ENCODE measurements around the gene METTL5.

METTL5 gene

DNA sequence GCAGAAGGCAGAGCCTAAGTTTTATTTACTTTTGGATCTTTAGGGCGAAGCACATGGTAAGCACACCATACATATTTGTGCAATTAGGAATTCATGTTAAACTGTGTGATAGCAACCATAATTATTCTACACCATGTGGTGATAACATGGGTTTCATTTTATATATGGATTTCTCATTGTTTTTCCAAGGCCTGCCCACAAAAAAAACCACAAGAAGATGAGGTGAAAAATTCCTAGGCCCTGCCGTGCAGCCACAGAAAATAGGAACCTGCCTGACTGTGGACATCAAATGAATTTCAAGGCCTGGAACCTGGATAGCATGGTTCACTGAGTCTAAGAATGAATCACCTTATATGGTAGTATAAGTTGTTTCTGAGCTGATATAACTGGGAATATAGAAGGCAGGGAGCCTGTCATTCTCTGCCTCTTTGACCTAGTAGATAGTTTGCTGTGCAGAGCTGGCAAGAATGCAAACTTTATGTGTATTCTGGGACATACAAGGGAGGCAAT is 48.4 kb downstream of the METTL5 start:
- Histone ChIP-seq H3K4me1 (ENCODE audit: insufficient read depth, low read length) (no peaks in the 10 kb centered on the region), H3K9ac (ENCODE audit: low read depth, low read length) (no peak overlapping the region), H3K27me3 (ENCODE audit: insufficient read depth, low read length) (no peaks in the 10 kb centered on the region), H3K27ac (ENCODE audit: low read depth, low read length) (no peak overlapping the region), H3K9me3 (ENCODE audit: insufficient read depth, low read depth, low read length) (no peaks in the 10 kb centered on the region), H3K4me3 (ENCODE audit: low read length) (no peak overlapping the region), H3K36me3 (ENCODE audit: insufficient read depth, low read length) (no peaks in the 10 kb centered on the region; the same call in 1 of the 2 replicates)
- 83% methylated on average over 2 of the region's 2 CpGs for WGBS

DNA sequence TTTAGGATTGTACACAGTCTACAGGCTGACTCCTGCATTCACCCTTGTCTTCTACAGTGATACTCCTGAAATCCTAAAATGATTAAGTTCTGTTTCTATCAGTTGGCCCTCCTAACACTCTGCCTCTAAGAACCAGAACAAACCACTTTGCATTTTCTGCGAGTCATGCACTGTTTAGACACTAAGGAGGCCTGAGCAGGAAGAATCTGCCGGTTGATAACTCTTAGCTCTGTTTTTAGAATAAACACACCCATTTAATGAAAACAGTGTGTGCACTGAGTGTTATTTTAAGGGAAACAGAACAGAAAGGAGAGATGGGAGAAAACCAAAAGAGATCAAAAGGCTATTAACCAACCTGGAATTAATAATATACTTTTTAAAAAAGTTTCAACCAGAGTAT is 48.9 kb downstream of the METTL5 start:
- Histone ChIP-seq H3K9me3 (ENCODE audit: insufficient read depth, low read depth, low read length) (no peaks in the 10 kb centered on the region), H3K27me3 (ENCODE audit: insufficient read depth, low read length) (no peaks in the 10 kb centered on the region), H3K4me3 (ENCODE audit: low read length) (no peak overlapping the region), H3K9ac (ENCODE audit: low read depth, low read length) (no peak overlapping the region), H3K27ac (ENCODE audit: low read depth, low read length) (no peak overlapping the region), H3K4me1 (ENCODE audit: insufficient read depth, low read length) (no peaks in the 10 kb centered on the region), H3K36me3 (ENCODE audit: insufficient read depth, low read length) (no peaks in the 10 kb centered on the region; the same call in 1 of the 2 replicates)
- 83% methylated on average over 2 of the region's 2 CpGs for WGBS

GRCh38 chr2:169775354-169775753 is 49.4 kb downstream of the METTL5 start:
- H3K27ac ChIP-seq (ENCODE audit: low read depth, low read length) = no peak overlapping the region
- 94% methylated on average over 3 of the region's 3 CpGs for WGBS
- no peaks in the 10 kb centered on the region for H3K9me3 ChIP-seq (ENCODE audit: insufficient read depth, low read depth, low read length)
- no peaks in the 10 kb centered on the region for H3K4me1 ChIP-seq (ENCODE audit: insufficient read depth, low read length)
- no peak overlapping the region for H3K4me3 ChIP-seq (ENCODE audit: low read length)
- H3K9ac ChIP-seq (ENCODE audit: low read depth, low read length) = no peak overlapping the region
- no peaks in the 10 kb centered on the region for H3K27me3 ChIP-seq (ENCODE audit: insufficient read depth, low read length)
- H3K36me3 ChIP-seq (ENCODE audit: insufficient read depth, low read length) = no peaks in the 10 kb centered on the region; the same call in 1 of the 2 replicates

- Histone ChIP-seq H3K9ac (ENCODE audit: low read depth, low read length) (no peak overlapping the region), H3K36me3 (ENCODE audit: insufficient read depth, low read length) (no peaks in the 10 kb centered on the region; the same call in 1 of the 2 replicates), H3K4me1 (ENCODE audit: insufficient read depth, low read length) (no peaks in the 10 kb centered on the region), H3K9me3 (ENCODE audit: insufficient read depth, low read depth, low read length) (no peaks in the 10 kb centered on the region), H3K27me3 (ENCODE audit: insufficient read depth, low read length) (no peaks in the 10 kb centered on the region), H3K4me3 (ENCODE audit: low read length) (no peak overlapping the region), H3K27ac (ENCODE audit: low read depth, low read length) (no peak overlapping the region)
- 100% methylated on average over 1 of the region's 2 CpGs for WGBS
These were observed 52.1 kb downstream of the METTL5 start for GRCh38 chr2:169772651-169773050.

GRCh38 chr2:169771612-169772011 is 53.1 kb downstream of the METTL5 start:
- Histone ChIP-seq H3K36me3 (ENCODE audit: insufficient read depth, low read length) (no peaks in the 10 kb centered on the region; the same call in 1 of the 2 replicates), H3K27ac (ENCODE audit: low read depth, low read length) (no peak overlapping the region), H3K4me1 (ENCODE audit: insufficient read depth, low read length) (no peaks in the 10 kb centered on the region), H3K4me3 (ENCODE audit: low read length) (no peak overlapping the region), H3K9me3 (ENCODE audit: insufficient read depth, low read depth, low read length) (no peaks in the 10 kb centered on the region), H3K9ac (ENCODE audit: low read depth, low read length) (no peak overlapping the region), H3K27me3 (ENCODE audit: insufficient read depth, low read length) (no peaks in the 10 kb centered on the region)
- 93% methylated on average over 2 of the region's 2 CpGs for WGBS

- H3K9me3 ChIP-seq (ENCODE audit: insufficient read depth, low read depth, low read length) = no peaks in the 10 kb centered on the region
- no peak overlapping the region for H3K9ac ChIP-seq (ENCODE audit: low read depth, low read length)
- 96% methylated on average over 5 of the region's 5 CpGs for WGBS
- no peak overlapping the region for H3K27ac ChIP-seq (ENCODE audit: low read depth, low read length)
- H3K36me3 ChIP-seq (ENCODE audit: insufficient read depth, low read length) = no peaks in the 10 kb centered on the region; the same call in 1 of the 2 replicates
- no peaks in the 10 kb centered on the region for H3K4me1 ChIP-seq (ENCODE audit: insufficient read depth, low read length)
- no peaks in the 10 kb centered on the region for H3K27me3 ChIP-seq (ENCODE audit: insufficient read depth, low read length)
- H3K4me3 ChIP-seq (ENCODE audit: low read length) = no peak overlapping the region
These were observed 53.7 kb downstream of the METTL5 start for GRCh38 chr2:169771021-169771420.

DNA sequence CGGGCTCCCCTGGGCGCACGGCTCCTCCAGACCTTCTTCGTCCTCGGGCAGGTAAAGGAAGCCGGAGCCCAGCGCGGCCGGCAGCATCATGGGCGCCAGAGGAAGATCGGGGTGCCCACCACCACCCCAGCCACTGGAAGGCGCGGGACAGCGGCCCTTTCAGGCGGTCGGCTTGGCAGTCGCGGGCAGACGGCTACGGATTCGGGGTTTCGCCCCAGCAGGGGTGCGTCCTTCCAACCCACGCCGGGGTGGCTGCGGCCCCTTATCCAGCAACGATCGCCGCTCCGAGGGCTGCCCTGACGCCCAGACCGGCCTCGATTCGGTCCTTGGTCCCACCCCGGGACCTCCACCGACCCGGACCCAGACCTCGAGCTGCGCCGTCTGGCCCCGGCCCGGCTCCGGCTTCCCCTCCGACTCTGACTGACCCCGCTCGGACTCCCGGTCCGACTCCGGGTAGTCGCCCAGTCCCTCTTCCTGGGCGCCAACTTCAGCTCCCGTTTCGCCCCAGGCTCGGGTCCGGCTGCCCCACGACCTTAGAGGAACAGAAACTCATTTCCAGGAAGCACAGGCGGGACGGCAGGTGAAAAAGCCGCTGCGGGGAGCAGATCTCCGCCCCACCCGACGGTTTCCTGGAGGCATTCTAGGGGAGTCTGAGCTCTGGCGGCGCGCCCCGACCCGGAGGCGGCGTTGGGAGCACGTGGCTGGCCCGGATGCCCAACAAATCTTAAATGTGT is 56.3 kb downstream of the METTL5 start:
- H3K27ac ChIP-seq (ENCODE audit: low read depth, low read length) = no peak overlapping the region
- no peaks in the 10 kb centered on the region for H3K27me3 ChIP-seq (ENCODE audit: insufficient read depth, low read length)
- H3K9ac ChIP-seq (ENCODE audit: low read depth, low read length) = no peak overlapping the region
- H3K36me3 ChIP-seq (ENCODE audit: insufficient read depth, low read length) = no peaks in the 10 kb centered on the region
- H3K9me3 ChIP-seq (ENCODE audit: insufficient read depth, low read depth, low read length) = no peaks in the 10 kb centered on the region
- H3K4me1 ChIP-seq (ENCODE audit: insufficient read depth, low read length) = no peaks in the 10 kb centered on the region
- 96% methylated on average over 72 of the region's 72 CpGs for WGBS
- H3K4me3 ChIP-seq (ENCODE audit: low read length) = no peak overlapping the region

DNA sequence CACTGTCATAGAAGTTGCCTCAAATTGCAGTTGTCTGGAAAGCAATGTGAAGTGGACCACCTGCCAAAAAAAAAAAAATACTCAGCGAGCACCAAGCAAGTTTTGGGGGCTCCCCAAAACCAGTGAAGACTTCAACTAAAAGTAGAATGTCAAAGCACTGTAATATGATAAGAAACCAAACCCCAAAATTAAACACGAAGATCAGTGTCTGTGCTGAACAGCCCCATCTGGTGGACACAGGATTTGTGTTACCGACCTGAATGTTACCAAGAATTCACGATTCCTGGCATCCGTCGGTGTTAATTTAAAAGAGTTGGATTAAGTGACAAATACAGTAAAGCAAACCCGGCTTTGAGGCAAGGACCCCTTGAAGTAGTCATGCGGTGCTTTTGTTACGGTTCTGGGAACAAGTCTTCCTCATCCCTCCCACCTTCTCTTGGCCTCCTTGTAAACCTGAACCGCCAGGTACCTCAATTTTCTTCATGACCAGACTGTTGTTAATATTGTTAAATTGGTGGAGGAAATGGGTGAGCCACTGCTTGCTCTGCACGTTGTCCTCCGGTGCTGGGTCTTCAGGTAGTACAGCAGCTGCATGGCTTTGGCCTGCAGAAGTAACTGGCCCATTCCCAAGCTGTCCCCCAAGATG is 57.3 kb downstream of the METTL5 start:
- Histone ChIP-seq H3K27me3 (ENCODE audit: insufficient read depth, low read length) (no peaks in the 10 kb centered on the region), H3K9ac (ENCODE audit: low read depth, low read length) (no peak overlapping the region), H3K4me3 (ENCODE audit: low read length) (no peak overlapping the region), H3K9me3 (ENCODE audit: insufficient read depth, low read depth, low read length) (no peaks in the 10 kb centered on the region), H3K36me3 (ENCODE audit: insufficient read depth, low read length) (no peaks in the 10 kb centered on the region), H3K4me1 (ENCODE audit: insufficient read depth, low read length) (no peaks in the 10 kb centered on the region), H3K27ac (ENCODE audit: low read depth, low read length) (no peak overlapping the region)
- WGBS = 52% methylated on average over 12 of the region's 12 CpGs

GRCh38 chr2:169765523-169765922 is 59.2 kb downstream of the METTL5 start:
- no peaks in the 10 kb centered on the region for H3K27me3 ChIP-seq (ENCODE audit: insufficient read depth, low read length)
- H3K4me3 ChIP-seq (ENCODE audit: low read length) = no peak overlapping the region
- H3K4me1 ChIP-seq (ENCODE audit: insufficient read depth, low read length) = no peaks in the 10 kb centered on the region
- H3K9ac ChIP-seq (ENCODE audit: low read depth, low read length) = no peak overlapping the region
- H3K27ac ChIP-seq (ENCODE audit: low read depth, low read length) = no peak overlapping the region
- no peaks in the 10 kb centered on the region for H3K9me3 ChIP-seq (ENCODE audit: insufficient read depth, low read depth, low read length)
- 92% methylated on average over 6 of the region's 6 CpGs for WGBS
- H3K36me3 ChIP-seq (ENCODE audit: insufficient read depth, low read length) = no peaks in the 10 kb centered on the region

- no peak overlapping the region for H3K4me3 ChIP-seq (ENCODE audit: low read length)
- H3K36me3 ChIP-seq (ENCODE audit: insufficient read depth, low read length) = no peaks in the 10 kb centered on the region
- H3K9ac ChIP-seq (ENCODE audit: low read depth, low read length) = no peak overlapping the region
- no peak overlapping the region for H3K27ac ChIP-seq (ENCODE audit: low read depth, low read length)
- WGBS = 97% methylated on average over 5 of the region's 6 CpGs
- no peaks in the 10 kb centered on the region for H3K4me1 ChIP-seq (ENCODE audit: insufficient read depth, low read length)
- no peaks in the 10 kb centered on the region for H3K9me3 ChIP-seq (ENCODE audit: insufficient read depth, low read depth, low read length)
- no peaks in the 10 kb centered on the region for H3K27me3 ChIP-seq (ENCODE audit: insufficient read depth, low read length)
These were observed 62.8 kb downstream of the METTL5 start for GRCh38 chr2:169761970-169762292.

Data from HUES64 (cell line).